IPS-18c (cell line): ENCODE results near the gene CHST7.

Experiments
- H3K4me3 ChIP-seq: 2 replicates; pipeline ENCODE4 v1.7.0; 2013; ENCODE audit warnings: low read depth, mild to moderate bottlenecking, low read length, moderate library complexity; ENCODE audit not compliant: insufficient read depth
- H3K9me3 ChIP-seq: one replicate; pipeline ENCODE4 v1.6.1; 2013; ENCODE audit warnings: mild to moderate bottlenecking, low read length, moderate library complexity; ENCODE audit not compliant: control insufficient read depth, insufficient read depth

The CHST7 gene

DNA sequence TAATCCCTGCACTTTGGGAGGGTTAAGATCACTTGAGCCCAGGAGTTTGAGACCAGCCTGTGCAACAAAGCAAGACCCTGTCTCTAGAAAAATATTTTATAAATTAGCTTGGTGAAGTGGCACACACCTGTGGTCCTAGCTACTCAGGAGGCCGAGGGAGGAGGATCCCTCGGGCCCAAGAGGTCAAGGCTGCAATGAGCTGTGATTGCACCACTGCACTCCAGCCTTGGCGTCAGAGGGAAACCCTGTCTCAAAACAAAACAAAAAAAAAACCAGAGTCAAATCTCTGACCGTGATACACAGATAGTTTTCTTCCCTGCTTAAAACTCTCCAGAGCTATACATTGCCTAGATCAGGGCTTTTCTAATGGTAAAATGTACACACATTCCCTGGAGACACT, 53.5 kb downstream of the CHST7 start:
- H3K9me3 ChIP-seq = peaks cover 8% of the 10 kb centered on the region
- no peak overlapping the region for H3K4me3 ChIP-seq

DNA sequence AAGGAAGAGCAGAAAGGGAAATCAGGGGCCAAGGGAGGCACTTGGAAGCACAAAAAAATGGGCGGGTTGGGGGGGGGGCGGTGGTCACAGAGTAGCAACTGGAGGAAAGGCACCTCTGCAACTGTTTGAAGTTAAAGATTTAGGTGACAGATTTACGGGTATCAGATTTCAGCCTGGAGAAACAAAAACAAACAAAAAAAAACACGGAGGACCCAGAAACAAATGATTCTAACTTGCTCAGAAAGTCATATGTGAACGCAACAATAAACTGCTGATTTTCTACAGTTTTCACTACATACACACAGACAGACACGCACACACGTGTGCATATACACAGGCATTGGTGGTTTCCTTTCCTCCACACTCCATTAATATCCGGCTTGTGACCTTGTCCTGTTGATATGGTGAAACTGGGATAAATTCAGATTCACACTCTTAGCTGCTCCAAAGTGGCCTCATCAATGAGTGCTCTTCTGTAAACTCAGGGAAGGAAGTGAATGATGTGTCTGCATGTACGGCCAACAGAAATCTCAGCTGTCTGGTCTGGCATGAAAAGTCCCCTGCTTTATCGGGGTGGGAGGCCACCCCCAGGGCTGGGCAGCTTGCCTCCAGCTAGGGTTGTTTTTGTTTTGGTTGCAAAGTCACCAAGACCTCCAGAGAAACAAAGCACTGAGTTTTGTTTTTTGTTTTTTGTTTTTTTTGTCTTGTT, 54.3 kb downstream of the CHST7 start:
- H3K4me3 ChIP-seq = no peak overlapping the region
- peaks cover 8% of the 10 kb centered on the region for H3K9me3 ChIP-seq

DNA sequence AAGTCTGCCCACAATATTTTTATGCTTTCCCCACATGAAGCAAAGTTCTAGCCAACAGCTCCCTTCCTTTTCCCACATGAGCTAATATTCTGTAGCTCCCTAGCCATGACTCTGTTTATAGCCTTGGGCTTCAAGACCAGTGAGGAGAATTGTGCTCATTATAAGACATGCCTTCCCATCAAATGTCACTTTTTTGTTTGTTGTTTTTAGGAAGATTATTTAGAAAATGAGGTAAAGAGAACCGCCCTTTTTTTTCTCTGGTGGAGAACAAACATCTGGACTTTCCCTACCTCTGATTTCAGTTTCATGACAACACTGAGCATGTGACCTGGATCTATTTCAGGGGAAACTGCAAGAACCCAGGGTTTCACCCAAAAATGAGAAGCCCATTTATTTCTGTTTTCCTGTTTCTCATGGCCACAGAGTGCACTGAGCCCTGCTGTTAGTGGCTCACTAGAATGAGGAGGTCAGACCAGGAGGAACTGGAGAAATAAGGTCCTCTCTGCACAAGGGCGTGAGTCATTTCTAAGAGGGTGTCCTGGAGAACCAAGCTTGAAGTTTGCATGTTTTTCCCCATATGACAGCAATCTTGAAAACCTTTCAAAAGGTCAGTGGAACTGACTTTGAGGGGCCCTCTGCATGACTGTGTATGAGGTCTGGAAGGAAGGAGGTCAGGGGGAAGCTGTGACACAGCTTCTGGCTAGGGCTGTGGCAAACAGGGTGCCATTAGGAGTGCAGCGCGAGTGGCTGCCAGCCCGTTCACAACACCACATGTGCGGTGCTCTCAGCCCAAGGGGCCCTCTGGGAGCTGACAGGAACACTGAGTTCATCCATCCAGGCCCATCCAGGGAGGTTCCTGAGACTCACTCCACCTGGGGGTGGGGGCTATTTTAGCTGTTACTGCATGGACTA, 55.2 kb downstream of the CHST7 start:
- Histone ChIP-seq H3K4me3 (no peak overlapping the region), H3K9me3 (peaks cover 8% of the 10 kb centered on the region)

DNA sequence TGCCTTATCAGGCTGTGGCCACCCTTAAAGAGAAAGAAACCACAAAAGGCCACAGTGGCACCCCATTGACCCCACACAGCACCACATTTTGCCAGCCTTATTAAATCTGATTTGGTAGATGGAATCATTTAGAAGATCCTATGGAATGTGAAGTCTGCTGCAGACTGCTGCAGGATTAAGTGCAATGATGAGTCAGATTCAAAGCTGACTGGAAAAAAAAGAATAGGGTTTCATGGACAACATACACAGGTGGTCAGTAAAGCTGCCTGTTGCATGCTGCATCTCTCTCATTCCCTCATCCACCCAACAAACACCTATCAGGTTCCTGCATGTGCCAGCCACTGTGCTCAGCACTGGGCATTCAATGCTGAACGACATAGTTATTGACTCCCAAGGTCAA, 56.6 kb downstream of the CHST7 start:
- no peak overlapping the region for H3K4me3 ChIP-seq
- H3K9me3 ChIP-seq = peaks cover 8% of the 10 kb centered on the region

DNA sequence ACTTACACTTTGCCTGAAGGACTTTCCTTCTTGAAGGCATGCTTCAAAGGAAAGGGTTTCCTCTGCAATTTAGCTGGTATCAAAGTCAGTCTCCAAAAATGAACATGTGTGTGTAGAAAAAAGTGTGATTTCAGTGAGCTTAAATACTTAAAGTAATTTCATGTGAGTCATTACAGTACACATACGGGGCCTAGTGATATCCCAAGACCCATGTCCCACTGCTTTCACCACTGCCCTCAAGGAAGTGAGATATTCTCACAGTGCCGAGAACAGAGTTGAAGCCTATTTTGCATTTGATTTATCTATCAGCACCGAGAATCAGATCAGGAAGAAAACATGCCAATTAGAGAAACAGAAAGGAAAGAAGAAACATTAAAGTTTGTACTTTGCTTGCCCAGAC, 61.0 kb downstream of the CHST7 start:
- H3K4me3 ChIP-seq = no peak overlapping the region
- peaks cover 7% of the 10 kb centered on the region for H3K9me3 ChIP-seq

DNA sequence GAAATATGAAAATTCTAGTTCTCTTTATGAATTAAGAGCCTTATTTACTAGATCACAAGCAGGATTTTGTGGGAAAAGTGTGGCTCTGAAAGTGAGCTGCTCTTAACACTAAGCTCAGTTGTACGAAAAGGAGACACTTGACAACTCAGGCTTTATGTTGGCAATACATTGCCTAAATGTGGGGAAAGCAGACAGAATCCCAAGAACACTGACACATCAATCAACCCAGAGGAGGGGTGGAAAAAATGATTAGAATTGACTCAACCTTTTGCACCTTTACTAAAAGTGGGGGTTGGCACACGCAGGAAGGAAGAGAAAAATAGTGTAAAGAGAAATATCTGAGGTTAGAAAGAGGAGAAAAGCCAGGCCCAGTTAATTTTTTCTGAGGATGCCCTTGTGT, 61.6 kb downstream of the CHST7 start:
- Histone ChIP-seq H3K9me3 (peaks cover 7% of the 10 kb centered on the region), H3K4me3 (no peak overlapping the region)

DNA sequence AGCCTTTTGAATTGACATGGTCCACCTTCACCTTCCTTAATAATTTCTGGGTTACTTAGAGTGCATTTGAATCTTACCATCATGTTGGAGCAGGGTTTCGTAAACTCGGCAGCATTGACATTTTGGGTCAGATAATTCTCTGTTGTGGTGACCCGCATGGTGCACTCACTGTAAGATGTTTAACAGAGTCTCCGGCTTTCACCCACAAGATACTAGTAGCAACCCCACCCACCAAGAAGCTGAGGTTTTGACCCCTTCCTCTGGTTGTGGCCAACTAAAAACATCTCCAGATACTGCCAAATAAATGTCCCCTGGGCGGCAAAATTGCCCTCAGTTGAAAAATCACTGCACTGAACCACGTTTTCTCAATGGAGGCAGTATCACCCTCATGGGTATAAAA, 62.7 kb downstream of the CHST7 start:
- peaks cover 5% of the 10 kb centered on the region for H3K9me3 ChIP-seq
- no peak overlapping the region for H3K4me3 ChIP-seq

DNA sequence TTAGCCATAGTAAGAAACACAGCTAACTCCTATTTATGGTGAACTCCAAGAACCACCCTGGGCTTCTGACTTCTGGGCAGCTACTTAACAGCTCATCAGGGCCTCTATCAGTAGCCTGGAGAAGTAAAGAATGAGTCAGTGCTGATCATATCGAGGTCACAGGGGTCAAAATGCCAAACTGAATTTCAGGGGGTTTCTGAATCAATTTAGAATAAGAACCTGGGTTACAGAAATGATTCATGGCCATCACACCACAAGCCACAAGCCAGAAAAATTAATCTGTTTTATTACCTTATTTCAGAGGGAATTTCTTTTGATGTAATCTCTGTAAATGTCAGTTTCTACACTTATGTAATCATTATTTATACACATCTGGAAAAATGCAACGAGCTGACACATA, 64.4 kb downstream of the CHST7 start:
- Histone ChIP-seq H3K9me3 (peaks cover 5% of the 10 kb centered on the region), H3K4me3 (no peak overlapping the region)

DNA sequence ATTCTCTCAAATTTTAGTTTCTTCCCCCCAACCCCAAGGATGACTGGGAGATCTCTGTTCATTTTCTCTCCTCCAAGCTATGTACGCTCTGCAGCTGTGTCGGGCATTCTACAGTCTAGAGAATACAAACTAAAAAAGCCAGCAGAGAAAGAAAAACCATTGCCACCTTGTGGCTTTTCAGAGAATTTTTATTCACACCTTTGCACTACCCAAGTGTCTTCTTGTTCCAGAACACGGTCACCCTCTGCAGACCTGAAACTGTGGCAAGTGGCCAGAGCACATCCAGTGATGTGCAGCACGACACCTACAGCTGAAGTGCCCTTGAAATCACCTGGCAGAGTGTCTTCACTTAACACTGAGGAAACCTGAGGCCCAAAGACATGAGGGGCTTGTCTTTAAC, 68.6 kb downstream of the CHST7 start:
- Histone ChIP-seq H3K9me3 (peaks cover 2% of the 10 kb centered on the region), H3K4me3 (no peak overlapping the region)

DNA sequence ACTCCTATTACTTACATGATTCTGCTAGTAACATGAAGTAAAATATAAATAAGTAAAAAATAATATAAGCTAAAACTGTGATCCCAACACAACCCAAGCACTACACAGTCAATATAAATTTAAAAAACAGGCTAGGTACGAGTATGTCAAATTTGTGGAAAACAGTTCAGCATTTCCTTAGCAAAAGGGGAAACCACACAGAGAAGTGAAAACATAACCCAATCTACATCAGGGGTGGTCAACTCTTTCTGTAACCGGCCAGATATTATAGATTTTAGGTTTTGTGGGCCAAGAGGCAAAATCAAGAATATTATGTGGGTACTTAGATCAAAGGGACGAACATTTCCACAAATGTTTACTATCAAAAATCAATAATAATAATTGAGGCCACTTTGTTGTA, 70.1 kb downstream of the CHST7 start:
- Histone ChIP-seq H3K9me3 (peaks cover 5% of the 10 kb centered on the region), H3K4me3 (no peak overlapping the region)

DNA sequence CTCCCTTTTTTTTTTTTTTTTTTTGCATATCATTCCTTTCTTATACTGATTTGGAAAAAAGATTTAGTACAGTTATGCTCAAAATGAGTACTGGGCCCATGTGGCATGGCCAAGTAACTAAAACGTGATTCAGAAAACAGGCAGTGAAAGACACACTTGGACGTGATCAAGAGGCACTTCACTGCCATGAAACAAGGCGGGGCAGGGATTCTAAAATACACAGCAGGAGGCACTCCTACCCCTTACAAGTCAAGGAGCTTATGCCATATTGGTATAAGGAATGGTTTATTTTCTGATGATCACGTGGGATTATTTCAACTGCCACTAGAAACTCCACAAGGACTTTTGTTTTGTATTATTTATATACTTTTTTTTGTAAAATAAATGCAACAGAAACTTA, 72.0 kb downstream of the CHST7 start:
- Histone ChIP-seq H3K9me3 (peaks cover 5% of the 10 kb centered on the region), H3K4me3 (no peak overlapping the region)

DNA sequence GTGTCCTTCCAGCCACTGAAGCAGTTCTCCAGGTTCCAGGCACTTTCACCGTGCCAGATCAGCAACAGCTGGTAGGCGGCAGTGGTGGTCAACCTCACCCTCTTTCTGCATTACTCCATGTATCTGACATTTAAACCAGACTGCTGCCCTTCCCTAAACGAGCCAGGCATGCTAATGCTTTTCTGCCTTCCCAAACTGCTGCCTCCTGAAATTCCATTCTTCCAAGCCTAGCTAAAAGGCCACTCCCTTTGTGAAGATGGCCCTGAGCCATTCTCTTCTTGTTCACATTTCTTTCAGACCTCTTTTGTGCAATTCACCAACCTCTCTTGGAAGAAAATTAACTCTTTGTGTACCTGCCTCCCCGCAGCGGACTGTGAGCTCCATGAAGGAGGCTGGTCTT, 73.7 kb downstream of the CHST7 start:
- H3K4me3 ChIP-seq = no peak overlapping the region
- peaks cover 4% of the 10 kb centered on the region for H3K9me3 ChIP-seq
